ENCODE measurements around the gene LRP5. TPM values are rescaled to one million over a fixed set of nuclear protein-coding genes. Genes with fewer than 3 reads are reported as not detected.

Gene LRP5
- total and polyA plus RNA-seq, 2 donors = 10.1 to 22.1 TPM

- Histone ChIP-seq H3K27ac (ENCODE audit: low read depth in 1 of 2, low read length in 1 of 2) (no peak overlapping the region), H3K4me1 (ENCODE audit: control insufficient read depth in 2 of 2, insufficient read depth in 2 of 2, low read length in 2 of 2) (peaks cover 0 to 20% of the 10 kb centered on the region in 2 donors), H3K9me3 (ENCODE audit: control insufficient read depth in 2 of 2, insufficient read depth in 1 of 2, low read length in 1 of 2) (peaks cover 0 to 3% of the 10 kb centered on the region in 2 donors), H3K36me3 (ENCODE audit: control insufficient read depth in 2 of 2, insufficient read depth in 2 of 2, low read length in 1 of 2) (peaks cover 10 to 16% of the 10 kb centered on the region in 2 donors), H3K27me3 (ENCODE audit: control insufficient read depth in 2 of 2, insufficient read depth in 1 of 2, low read length in 1 of 2) (no peaks in the 10 kb centered on the region), H3K4me3 (ENCODE audit: low read length in 2 of 2) (no peak overlapping the region)
- no peak for DNase-seq (ENCODE audit: low read depth in 6 of 9, low spot score in 9 of 9)
- WGBS = 98% methylated on average over 16 of the region's 16 CpGs
Observed at GRCh38 chr11:68382358-68382998, 70.1 kb downstream of the LRP5 start.

- Histone ChIP-seq H3K4me3 (ENCODE audit: low read length in 2 of 2) (no peak overlapping the region), H3K9me3 (ENCODE audit: control insufficient read depth in 2 of 2, insufficient read depth in 1 of 2, low read length in 1 of 2) (peaks cover 0 to 3% of the 10 kb centered on the region in 2 donors), H3K36me3 (ENCODE audit: control insufficient read depth in 2 of 2, insufficient read depth in 2 of 2, low read length in 1 of 2) (peaks cover 13 to 27% of the 10 kb centered on the region in 2 donors), H3K27ac (ENCODE audit: low read depth in 1 of 2, low read length in 1 of 2) (no peak overlapping the region), H3K27me3 (ENCODE audit: control insufficient read depth in 2 of 2, insufficient read depth in 1 of 2, low read length in 1 of 2) (no peaks in the 10 kb centered on the region), H3K4me1 (ENCODE audit: control insufficient read depth in 2 of 2, insufficient read depth in 2 of 2, low read length in 2 of 2) (peaks cover 0 to 20% of the 10 kb centered on the region in 2 donors)
- peak in 8 of 9 donors; percentile 13 to 62 (median 26) for DNase-seq (ENCODE audit: low read depth in 6 of 9, low spot score in 9 of 9)
- WGBS = 27% methylated on average over 9 of the region's 9 CpGs
Observed at GRCh38 chr11:68383976-68384501, 71.6 kb downstream of the LRP5 start.

DNA sequence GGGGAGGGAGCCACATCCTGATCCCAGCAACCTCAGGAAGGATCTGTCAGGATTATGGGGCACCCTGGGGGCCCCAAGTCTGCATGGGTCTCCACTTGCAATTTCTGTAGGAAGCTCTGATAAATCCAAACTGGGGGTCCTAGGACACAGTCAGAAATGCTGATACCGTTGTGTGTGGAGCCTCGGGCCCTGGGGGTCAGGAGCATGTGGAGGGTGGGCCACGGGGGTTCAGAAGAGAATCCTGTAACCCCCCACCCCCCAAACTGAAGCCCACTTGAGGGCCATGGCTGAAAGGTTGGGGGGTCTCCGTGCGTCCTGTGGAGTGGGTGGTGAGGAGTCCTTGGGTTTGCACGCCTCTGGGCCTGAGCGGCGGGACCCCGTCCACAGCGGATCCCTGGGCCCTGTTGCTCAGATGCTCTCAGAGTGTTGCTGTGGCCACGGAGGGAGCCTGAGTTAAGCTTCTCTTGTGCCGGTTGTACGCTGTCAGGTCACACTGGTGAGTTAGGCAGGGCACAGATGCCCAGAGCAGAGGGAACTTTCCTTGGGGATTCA is 72.2 kb downstream of the LRP5 start:
- Histone ChIP-seq H3K27me3 (ENCODE audit: control insufficient read depth in 2 of 2, insufficient read depth in 1 of 2, low read length in 1 of 2) (no peaks in the 10 kb centered on the region), H3K4me3 (ENCODE audit: low read length in 2 of 2) (no peak overlapping the region), H3K36me3 (ENCODE audit: control insufficient read depth in 2 of 2, insufficient read depth in 2 of 2, low read length in 1 of 2) (peaks cover 18 to 32% of the 10 kb centered on the region in 2 donors), H3K27ac (ENCODE audit: low read depth in 1 of 2, low read length in 1 of 2) (no peak overlapping the region), H3K4me1 (ENCODE audit: control insufficient read depth in 2 of 2, insufficient read depth in 2 of 2, low read length in 2 of 2) (peaks cover 0 to 20% of the 10 kb centered on the region in 2 donors), H3K9me3 (ENCODE audit: control insufficient read depth in 2 of 2, insufficient read depth in 1 of 2, low read length in 1 of 2) (peaks cover 0 to 3% of the 10 kb centered on the region in 2 donors)
- no peak for DNase-seq (ENCODE audit: low read depth in 6 of 9, low spot score in 9 of 9)
- 98% methylated on average over 13 of the region's 13 CpGs for WGBS

GRCh38 chr11:68385128-68385527 is 72.7 kb downstream of the LRP5 start:
- over 99% methylated on average over 8 of the region's 8 CpGs for WGBS
- no peaks in the 10 kb centered on the region for H3K27me3 ChIP-seq (ENCODE audit: control insufficient read depth in 2 of 2, insufficient read depth in 1 of 2, low read length in 1 of 2)
- H3K4me1 ChIP-seq (ENCODE audit: control insufficient read depth in 2 of 2, insufficient read depth in 2 of 2, low read length in 2 of 2) = peaks cover 0 to 17% of the 10 kb centered on the region in 2 donors
- H3K36me3 ChIP-seq (ENCODE audit: control insufficient read depth in 2 of 2, insufficient read depth in 2 of 2, low read length in 1 of 2) = peaks cover 23 to 37% of the 10 kb centered on the region in 2 donors
- H3K9me3 ChIP-seq (ENCODE audit: control insufficient read depth in 2 of 2, insufficient read depth in 1 of 2, low read length in 1 of 2) = peaks cover 0 to 3% of the 10 kb centered on the region in 2 donors
- no peak overlapping the region for H3K4me3 ChIP-seq (ENCODE audit: low read length in 2 of 2)
- DNase-seq (ENCODE audit: low read depth in 6 of 9, low spot score in 9 of 9) = no peak
- H3K27ac ChIP-seq (ENCODE audit: low read depth in 1 of 2, low read length in 1 of 2) = no peak overlapping the region

DNA sequence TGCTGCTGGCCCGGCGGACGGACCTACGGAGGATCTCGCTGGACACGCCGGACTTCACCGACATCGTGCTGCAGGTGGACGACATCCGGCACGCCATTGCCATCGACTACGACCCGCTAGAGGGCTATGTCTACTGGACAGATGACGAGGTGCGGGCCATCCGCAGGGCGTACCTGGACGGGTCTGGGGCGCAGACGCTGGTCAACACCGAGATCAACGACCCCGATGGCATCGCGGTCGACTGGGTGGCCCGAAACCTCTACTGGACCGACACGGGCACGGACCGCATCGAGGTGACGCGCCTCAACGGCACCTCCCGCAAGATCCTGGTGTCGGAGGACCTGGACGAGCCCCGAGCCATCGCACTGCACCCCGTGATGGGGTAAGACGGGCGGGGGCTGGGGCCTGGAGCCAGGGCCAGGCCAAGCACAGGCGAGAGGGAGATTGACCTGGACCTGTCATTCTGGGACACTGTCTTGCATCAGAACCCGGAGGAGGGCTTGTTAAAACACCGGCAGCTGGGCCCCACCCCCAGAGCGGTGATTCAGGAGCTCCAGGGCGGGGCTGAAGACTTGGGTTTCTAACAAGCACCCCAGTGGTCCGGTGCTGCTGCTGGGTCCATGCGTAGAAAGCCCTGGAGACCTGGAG is 74.1 kb downstream of the LRP5 start:
- H3K4me1 ChIP-seq (ENCODE audit: control insufficient read depth in 2 of 2, insufficient read depth in 2 of 2, low read length in 2 of 2) = peaks cover 0 to 4% of the 10 kb centered on the region in 2 donors
- H3K9me3 ChIP-seq (ENCODE audit: control insufficient read depth in 2 of 2, insufficient read depth in 1 of 2, low read length in 1 of 2) = peaks cover 0 to 3% of the 10 kb centered on the region in 2 donors
- H3K36me3 ChIP-seq (ENCODE audit: control insufficient read depth in 2 of 2, insufficient read depth in 2 of 2, low read length in 1 of 2) = peaks cover 25 to 49% of the 10 kb centered on the region in 2 donors
- DNase-seq (ENCODE audit: low read depth in 6 of 9, low spot score in 9 of 9) = no peak
- WGBS = 97% methylated on average over 52 of the region's 52 CpGs
- no peak overlapping the region for H3K27ac ChIP-seq (ENCODE audit: low read depth in 1 of 2, low read length in 1 of 2)
- H3K4me3 ChIP-seq (ENCODE audit: low read length in 2 of 2) = no peak overlapping the region
- H3K27me3 ChIP-seq (ENCODE audit: control insufficient read depth in 2 of 2, insufficient read depth in 1 of 2, low read length in 1 of 2) = no peaks in the 10 kb centered on the region

GRCh38 chr11:68387840-68388239 is 75.4 kb downstream of the LRP5 start:
- WGBS = 98% methylated on average over 13 of the region's 13 CpGs
- H3K36me3 ChIP-seq (ENCODE audit: control insufficient read depth in 2 of 2, insufficient read depth in 2 of 2, low read length in 1 of 2) = peaks cover 31 to 57% of the 10 kb centered on the region in 2 donors
- no peak for DNase-seq (ENCODE audit: low read depth in 6 of 9, low spot score in 9 of 9)

GRCh38 chr11:68388595-68389198 is 76.3 kb downstream of the LRP5 start:
- Histone ChIP-seq H3K4me1 (ENCODE audit: control insufficient read depth in 2 of 2, insufficient read depth in 2 of 2, low read length in 2 of 2) (peaks cover 0 to 4% of the 10 kb centered on the region in 2 donors), H3K27ac (ENCODE audit: low read depth in 1 of 2, low read length in 1 of 2) (no peak overlapping the region), H3K27me3 (ENCODE audit: control insufficient read depth in 2 of 2, insufficient read depth in 1 of 2, low read length in 1 of 2) (no peaks in the 10 kb centered on the region), H3K4me3 (ENCODE audit: low read length in 2 of 2) (no peak overlapping the region), H3K36me3 (ENCODE audit: control insufficient read depth in 2 of 2, insufficient read depth in 2 of 2, low read length in 1 of 2) (peaks cover 31 to 57% of the 10 kb centered on the region in 2 donors), H3K9me3 (ENCODE audit: control insufficient read depth in 2 of 2, insufficient read depth in 1 of 2, low read length in 1 of 2) (peaks cover 0 to 3% of the 10 kb centered on the region in 2 donors)
- WGBS = 93% methylated on average over 11 of the region's 11 CpGs
- DNase-seq (ENCODE audit: low read depth in 6 of 9, low spot score in 9 of 9) = no peak

More at GRCh38 chr11:68387840-68388239, 75.4 kb downstream of the LRP5 start:
- H3K9me3 ChIP-seq (ENCODE audit: control insufficient read depth in 2 of 2, insufficient read depth in 1 of 2, low read length in 1 of 2) = peaks cover 0 to 3% of the 10 kb centered on the region in 2 donors
- H3K4me1 ChIP-seq (ENCODE audit: control insufficient read depth in 2 of 2, insufficient read depth in 2 of 2, low read length in 2 of 2) = peaks cover 0 to 4% of the 10 kb centered on the region in 2 donors
- no peak overlapping the region for H3K27ac ChIP-seq (ENCODE audit: low read depth in 1 of 2, low read length in 1 of 2)
- H3K27me3 ChIP-seq (ENCODE audit: control insufficient read depth in 2 of 2, insufficient read depth in 1 of 2, low read length in 1 of 2) = no peaks in the 10 kb centered on the region
- H3K4me3 ChIP-seq (ENCODE audit: low read length in 2 of 2) = no peak overlapping the region

DNA sequence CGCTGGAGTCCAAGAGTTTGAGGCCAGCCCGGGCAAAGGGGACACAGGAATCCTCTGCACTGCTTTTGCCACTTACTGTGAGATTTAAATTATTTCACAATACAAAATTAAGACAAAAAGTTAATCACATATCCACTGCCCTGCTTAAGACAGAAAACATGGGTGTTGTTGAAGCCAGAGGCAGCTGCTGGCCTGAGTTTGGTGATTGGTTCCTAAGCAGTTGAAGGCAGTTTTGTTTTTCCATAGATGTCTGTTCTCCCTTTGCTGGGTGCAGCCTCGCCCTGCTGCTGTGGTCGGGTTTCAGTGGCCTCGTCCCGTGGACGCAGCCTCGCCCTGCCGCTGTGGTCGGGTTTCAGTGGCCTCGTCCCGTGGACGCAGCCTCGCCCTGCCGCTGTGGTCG is 77.9 kb downstream of the LRP5 start:
- H3K9me3 ChIP-seq (ENCODE audit: control insufficient read depth in 2 of 2, insufficient read depth in 1 of 2, low read length in 1 of 2) = peaks cover 0 to 3% of the 10 kb centered on the region in 2 donors
- H3K4me3 ChIP-seq (ENCODE audit: low read length in 2 of 2) = no peak overlapping the region
- H3K27ac ChIP-seq (ENCODE audit: low read depth in 1 of 2, low read length in 1 of 2) = no peak overlapping the region
- no peaks in the 10 kb centered on the region for H3K4me1 ChIP-seq (ENCODE audit: control insufficient read depth in 2 of 2, insufficient read depth in 2 of 2, low read length in 2 of 2)
- no peak for DNase-seq (ENCODE audit: low read depth in 6 of 9, low spot score in 9 of 9)
- peaks cover 31 to 57% of the 10 kb centered on the region in 2 donors for H3K36me3 ChIP-seq (ENCODE audit: control insufficient read depth in 2 of 2, insufficient read depth in 2 of 2, low read length in 1 of 2)
- 98% methylated on average over 16 of the region's 16 CpGs for WGBS
- H3K27me3 ChIP-seq (ENCODE audit: control insufficient read depth in 2 of 2, insufficient read depth in 1 of 2, low read length in 1 of 2) = no peaks in the 10 kb centered on the region
